HCEC 1CT (cell line): ENCODE results near the gene HOXC13.

Source experiments
- DNase-seq: peaks from one replicate; pipeline ENCODE4 v3.0.0-alpha.2; 2017

Gene HOXC13

DNA sequence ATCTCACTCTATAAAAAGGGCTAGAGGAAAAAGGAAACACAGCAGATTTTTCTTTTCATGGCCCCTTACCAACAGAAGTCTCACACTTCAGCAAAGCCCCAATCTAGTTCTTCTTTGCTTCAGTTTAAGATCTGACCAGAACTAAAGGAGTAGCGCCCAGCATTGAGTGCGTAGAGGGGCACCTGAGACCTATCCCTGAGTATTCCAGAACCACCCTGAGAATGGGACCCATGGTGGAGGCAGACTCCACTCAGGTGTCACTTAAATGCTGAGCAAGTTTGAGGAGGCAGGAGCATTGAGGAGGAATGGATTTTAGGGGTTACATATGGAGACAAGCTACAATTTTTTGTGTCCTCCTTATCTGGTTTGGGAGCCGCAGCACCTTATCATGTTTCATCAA is 32.5 kb downstream of the HOXC13 start:
- DNase-seq, result no peak

- no peak for DNase-seq
Measured at GRCh38 chr12:53971686-53972085, 33.1 kb downstream of the HOXC13 start.

DNA sequence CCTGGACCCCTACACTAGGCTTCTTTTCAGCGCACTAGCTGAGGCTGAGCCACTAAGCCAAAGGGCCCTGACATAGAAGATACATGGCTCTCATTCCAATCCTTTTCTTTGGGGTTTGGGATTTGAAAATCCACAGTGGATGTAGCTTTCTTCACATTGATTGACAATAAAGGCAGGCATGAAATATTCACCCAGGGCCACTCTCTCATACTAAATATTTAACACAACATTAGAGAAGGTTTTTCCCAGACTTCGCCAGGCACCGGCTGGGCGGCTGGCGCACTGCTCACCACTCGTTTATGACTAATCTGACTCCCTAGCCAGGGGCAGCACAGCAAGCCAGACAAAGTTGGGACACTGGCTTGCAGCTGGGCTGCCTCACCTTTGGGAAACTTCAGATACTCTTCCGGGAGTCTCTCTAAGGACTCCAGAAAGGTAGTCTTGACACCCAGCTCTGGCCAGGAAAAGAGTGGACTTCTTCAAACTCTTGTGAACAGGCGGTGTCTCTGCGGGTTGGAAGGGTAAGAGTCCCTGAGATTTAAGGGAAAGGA is 33.6 kb downstream of the HOXC13 start:
- no peak for DNase-seq

GRCh38 chr12:53972722-53973235 is 34.1 kb downstream of the HOXC13 start, which contains the start of gene HOXC11:
Gene HOXC11 (plus strand): TSS chr12:53973126. CDS start chr12:53973242, 116 bp downstream.
- DNase-seq, result no peak

- DNase-seq, result no peak
Measured at GRCh38 chr12:53973236-53974042, 34.8 kb downstream of the HOXC13 start.

DNA sequence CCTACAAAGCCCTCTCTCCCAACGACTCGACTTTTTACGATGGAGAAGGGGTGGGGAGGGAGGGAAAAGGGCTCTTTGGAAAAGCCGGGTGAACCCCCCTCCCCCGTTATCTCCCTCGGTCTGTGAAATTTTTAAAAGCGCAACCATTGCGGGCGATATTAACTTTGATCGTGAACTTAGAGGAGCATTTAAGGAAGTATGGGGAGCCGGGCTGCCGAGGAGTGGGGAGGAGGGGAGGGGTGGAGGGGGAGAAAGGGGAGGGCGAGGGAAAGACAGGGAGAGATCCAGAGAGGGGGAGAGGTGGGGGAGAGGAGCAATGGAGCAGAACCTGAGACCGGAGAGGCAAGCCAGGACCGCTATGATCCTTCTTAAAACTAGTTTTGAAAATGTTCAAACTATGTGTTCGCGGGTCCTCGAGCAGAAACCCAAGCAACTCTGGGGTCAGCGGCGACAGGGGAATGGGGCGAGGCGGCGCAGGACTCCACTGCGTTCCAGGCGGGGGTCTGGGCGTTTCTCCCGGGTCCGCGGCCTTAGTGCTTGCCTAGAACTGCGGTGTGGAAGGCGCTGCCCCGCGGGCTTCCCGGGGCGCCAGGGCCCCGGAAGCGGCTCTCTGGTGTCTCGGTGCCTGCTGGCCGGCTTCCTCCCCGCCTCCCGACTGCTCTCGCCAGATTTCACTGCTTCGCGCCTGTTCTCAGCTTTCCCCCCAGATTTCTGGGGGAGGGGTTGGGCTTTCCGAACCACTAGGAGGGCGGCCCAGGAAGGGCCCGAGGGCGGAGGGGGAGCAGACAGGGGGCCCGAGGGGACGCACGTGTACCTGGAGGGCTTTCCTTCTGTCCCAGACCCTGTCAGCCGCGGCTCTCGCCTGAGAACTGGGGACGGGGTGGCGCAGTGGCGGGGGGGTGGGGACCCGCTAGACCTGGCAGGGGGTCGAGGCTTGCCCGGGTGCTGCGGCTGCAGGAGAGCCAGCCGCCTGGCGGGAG is 35.7 kb downstream of the HOXC13 start, which contains the start of gene HOTAIR:
HOTAIR (minus strand) TSS at position 871 of the 980 bp plus-strand sequence.
- peak; percentile 58 for DNase-seq

DNA sequence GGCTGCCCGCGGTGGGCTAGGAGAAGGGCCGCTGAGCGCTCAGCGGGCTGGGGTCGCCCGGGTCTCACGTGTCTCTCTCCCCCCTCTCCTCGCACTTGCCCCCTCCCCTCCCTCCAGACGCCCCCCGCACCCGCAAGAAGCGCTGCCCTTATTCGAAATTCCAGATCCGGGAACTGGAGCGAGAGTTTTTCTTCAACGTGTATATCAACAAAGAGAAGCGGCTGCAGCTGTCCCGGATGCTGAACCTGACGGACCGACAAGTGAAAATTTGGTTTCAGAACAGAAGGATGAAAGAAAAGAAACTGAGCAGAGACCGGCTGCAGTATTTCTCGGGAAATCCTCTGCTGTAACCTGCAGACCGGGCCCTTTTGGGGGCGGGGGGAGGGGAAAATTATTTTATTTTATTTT is 36.4 kb downstream of the HOXC13 start:
- no peak for DNase-seq

GRCh38 chr12:53975479-53976152 is 37.0 kb downstream of the HOXC13 start:
- DNase-seq, result no peak

- DNase-seq, result no peak
Measured at GRCh38 chr12:53976172-53976822, 37.7 kb downstream of the HOXC13 start.

DNA sequence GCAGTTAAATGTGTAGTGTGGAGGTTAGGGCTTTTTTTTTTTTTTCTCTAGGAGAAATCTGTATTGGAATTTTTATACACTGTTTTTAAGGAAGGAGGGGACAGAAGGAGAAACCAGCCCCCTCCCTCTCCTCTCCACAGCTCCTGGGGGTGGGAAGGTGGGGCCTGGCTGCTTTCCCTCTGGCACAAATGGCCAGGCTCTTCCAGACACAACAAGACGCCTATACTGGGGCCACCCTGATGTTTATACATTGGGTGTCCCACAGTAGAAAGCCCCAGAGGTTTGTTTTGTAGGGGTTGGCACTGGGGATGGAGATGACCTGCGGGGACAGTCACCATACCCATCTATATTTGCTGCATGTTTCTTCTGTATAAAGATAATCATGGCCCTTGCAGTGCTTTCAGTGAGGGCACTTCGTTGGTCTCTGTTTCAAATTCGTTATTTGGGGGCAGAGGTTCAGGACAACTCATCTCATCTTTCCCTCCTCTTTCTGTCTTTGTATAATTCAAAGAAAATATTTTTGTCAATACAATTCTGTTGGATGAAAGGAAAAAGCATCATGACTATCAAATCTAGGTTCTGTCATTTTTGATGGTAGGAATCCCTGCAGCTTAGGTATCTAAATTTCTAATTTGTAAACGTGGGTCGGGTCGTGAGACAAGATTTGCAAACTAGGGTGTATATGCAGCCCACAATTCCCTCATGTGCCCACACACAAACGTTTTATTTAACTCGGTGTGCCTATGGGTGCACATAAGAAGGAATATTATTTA is 38.4 kb downstream of the HOXC13 start:
- no peak for DNase-seq

GRCh38 chr12:53977596-53978445 is 39.2 kb downstream of the HOXC13 start:
- no peak for DNase-seq

- no peak for DNase-seq
Measured at GRCh38 chr12:53978477-53979356, 40.1 kb downstream of the HOXC13 start.

GRCh38 chr12:53980104-53980801 is 41.6 kb downstream of the HOXC13 start:
- DNase-seq, result no peak

DNA sequence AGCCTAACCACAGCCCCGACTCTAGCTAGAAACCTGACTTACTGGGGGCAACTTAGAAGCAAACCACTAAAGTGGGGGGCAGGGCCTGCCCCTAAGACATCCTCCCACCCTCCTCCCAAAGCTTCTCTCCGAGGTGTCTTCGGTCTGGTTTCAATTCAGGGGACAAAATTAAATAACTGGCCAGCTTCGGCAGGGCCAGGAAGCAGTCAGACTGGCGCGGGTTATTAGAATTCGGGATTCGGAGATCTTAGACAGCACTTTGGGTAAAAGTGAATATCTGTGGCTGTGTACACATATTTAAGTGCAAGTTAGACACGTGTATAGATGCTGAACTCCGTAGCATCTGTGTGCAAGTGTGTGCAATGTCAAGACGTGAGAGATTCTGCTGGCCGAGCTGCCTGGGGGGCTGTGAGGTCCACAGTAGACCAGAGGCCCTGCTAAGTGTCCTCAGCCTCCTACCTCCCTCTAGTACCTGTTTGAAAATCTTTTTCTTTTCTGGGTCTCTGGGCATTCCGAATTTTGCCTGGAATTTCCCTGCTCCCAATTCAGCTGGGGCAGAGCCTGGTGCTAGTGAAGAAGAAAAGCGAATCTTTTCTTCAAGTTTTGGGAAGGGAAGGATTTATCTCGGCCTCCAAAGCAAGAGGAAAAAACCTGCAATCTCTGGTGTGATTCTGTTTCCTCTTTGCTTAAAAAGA is 42.3 kb downstream of the HOXC13 start:
- DNase-seq, result no peak

- no peak for DNase-seq
Measured at GRCh38 chr12:53981634-53982565, 43.3 kb downstream of the HOXC13 start.
